ENCODE data around the gene LHFPL3.
"Not testable (repeated sequence)": the region's sequence is repeated elsewhere in the genome, so short reads cannot be mapped to it uniquely, and the experiment has no call there.

Gene LHFPL3

GRCh38 chr7:104482362-104483037 is 154.1 kb downstream of the LHFPL3 start:
- DNase-seq (ENCODE audit: low read depth in 3 of 3): no peak

- DNase-seq (ENCODE audit: low read depth in 3 of 3): no peak
Observed at GRCh38 chr7:104486931-104487330, 158.5 kb downstream of the LHFPL3 start.

GRCh38 chr7:104487642-104488041 is 159.2 kb downstream of the LHFPL3 start:
- no peak for DNase-seq (ENCODE audit: low read depth in 3 of 3)

- no peak for DNase-seq (ENCODE audit: low read depth in 3 of 3)
Observed at GRCh38 chr7:104497379-104497967, 169.1 kb downstream of the LHFPL3 start.

- no peak for DNase-seq (ENCODE audit: low read depth in 3 of 3)
Observed at GRCh38 chr7:104499975-104500374, 171.6 kb downstream of the LHFPL3 start.

- no peak for DNase-seq (ENCODE audit: low read depth in 3 of 3)
Observed at GRCh38 chr7:104509874-104510273, 181.5 kb downstream of the LHFPL3 start.

GRCh38 chr7:104524853-104525252 is 196.4 kb downstream of the LHFPL3 start:
- no peak for DNase-seq (ENCODE audit: low read depth in 3 of 3)

GRCh38 chr7:104528142-104528541 is 199.7 kb downstream of the LHFPL3 start:
- no peak for DNase-seq (ENCODE audit: low read depth in 3 of 3)

- DNase-seq (ENCODE audit: low read depth in 3 of 3): no peak
Observed at GRCh38 chr7:104529567-104529966, 201.2 kb downstream of the LHFPL3 start.

GRCh38 chr7:104530251-104530650 is 201.8 kb downstream of the LHFPL3 start:
- DNase-seq (ENCODE audit: low read depth in 3 of 3): no peak

- DNase-seq (ENCODE audit: low read depth in 3 of 3): no peak
Observed at GRCh38 chr7:104534149-104534548, 205.7 kb downstream of the LHFPL3 start.

- no peak for DNase-seq (ENCODE audit: low read depth in 3 of 3)
Observed at GRCh38 chr7:104535841-104536240, 207.4 kb downstream of the LHFPL3 start.

GRCh38 chr7:104536956-104537355 is 208.6 kb downstream of the LHFPL3 start:
- DNase-seq (ENCODE audit: low read depth in 3 of 3): no peak

GRCh38 chr7:104538152-104538551 is 209.7 kb downstream of the LHFPL3 start:
- DNase-seq (ENCODE audit: low read depth in 3 of 3): no peak

GRCh38 chr7:104541897-104542296 is 213.5 kb downstream of the LHFPL3 start:
- DNase-seq (ENCODE audit: low read depth in 3 of 3): no peak

- no peak for DNase-seq (ENCODE audit: low read depth in 3 of 3)
Observed at GRCh38 chr7:104548861-104549260, 220.5 kb downstream of the LHFPL3 start.

- no peak for DNase-seq (ENCODE audit: low read depth in 3 of 3)
Observed at GRCh38 chr7:104550362-104550761, 222.0 kb downstream of the LHFPL3 start.

GRCh38 chr7:104551226-104551625 is 222.8 kb downstream of the LHFPL3 start:
- no peak for DNase-seq (ENCODE audit: low read depth in 3 of 3)

GRCh38 chr7:104552102-104552501 is 223.7 kb downstream of the LHFPL3 start:
- DNase-seq (ENCODE audit: low read depth in 3 of 3): no peak

GRCh38 chr7:104553074-104553473 is 224.7 kb downstream of the LHFPL3 start:
- DNase-seq (ENCODE audit: low read depth in 3 of 3): no peak

GRCh38 chr7:104563350-104563901 is 235.0 kb downstream of the LHFPL3 start:
- DNase-seq (ENCODE audit: low read depth in 3 of 3): not testable (repeated sequence)

GRCh38 chr7:104569751-104570150 is 241.3 kb downstream of the LHFPL3 start:
- DNase-seq (ENCODE audit: low read depth in 3 of 3): no peak

GRCh38 chr7:104572554-104572953 is 244.2 kb downstream of the LHFPL3 start:
- no peak for DNase-seq (ENCODE audit: low read depth in 3 of 3)
